ENCODE measurements around the gene KIAA1614. TPM values are rescaled to one million over a fixed set of nuclear protein-coding genes. Genes with fewer than 3 reads are reported as not detected.

KIAA1614 gene
- total and polyA plus RNA-seq, 10 of the 15 experiments (the other 5 are each of a cell fraction or from before 2014, with no cell fraction given) = 0.03 to 1.0 (median 0.26) TPM; not detected in 1

- TF ChIP-seq EGR1 (IDR thresholded peaks at IDR 0.05; ENCODE audit: borderline replicate concordance in 1 of 2, low read depth in 2 of 2, low read length in 2 of 2) (no peak), CBFB (IDR thresholded peaks at IDR 0.05; ENCODE audit: low read depth) (no peak), ZNF384 (IDR thresholded peaks at IDR 0.05; ENCODE audit: borderline replicate concordance, low read depth, low read length) (no peak), SUZ12 (IDR thresholded peaks at IDR 0.05; ENCODE audit: unreplicated experiment) (peak; percentile 90), NR2C1 (IDR thresholded peaks at IDR 0.05) (no peak), PML (IDR thresholded peaks at IDR 0.05; ENCODE audit: low read length) (no peak), CHD4 (IDR thresholded peaks at IDR 0.05) (no peak), SIX5 (IDR thresholded peaks at IDR 0.05; ENCODE audit: low read depth, low read length, severe bottlenecking) (no peak), POU2F2 (IDR thresholded peaks at IDR 0.05; ENCODE audit: borderline replicate concordance, low read depth, low read length) (no peak), IRF4 (IDR thresholded peaks at IDR 0.05; ENCODE audit: low read depth, low read length) (no peak), NR2F1 (conservative IDR thresholded peaks at IDR 0.05) (peak; percentile 72; the same call in 1 of the 2 replicates), ZBTB4 (CRISPR knock-in tag; IDR thresholded peaks at IDR 0.05) (no peak), CEBPB (IDR thresholded peaks at IDR 0.05; ENCODE audit: borderline replicate concordance in 1 of 2, low read depth in 2 of 2, low read length in 2 of 2) (no peak), HDAC2 (IDR thresholded peaks at IDR 0.05) (0 out of 2 replicates have a peak, but pooled peaks have one; percentile 35), SMAD5 (IDR thresholded peaks at IDR 0.05; ENCODE audit: low read depth) (no peak), GATAD2B (conservative IDR thresholded peaks at IDR 0.05; ENCODE audit: low read depth) (peak; percentile 92; the same call in 1 of the 2 replicates), IRF5 (IDR thresholded peaks at IDR 0.05; ENCODE audit: borderline replicate concordance) (no peak), CHD1 (IDR thresholded peaks at IDR 0.05; ENCODE audit: low read depth, low read length) (no peak)
- TF ChIP-seq, protein P1, sequence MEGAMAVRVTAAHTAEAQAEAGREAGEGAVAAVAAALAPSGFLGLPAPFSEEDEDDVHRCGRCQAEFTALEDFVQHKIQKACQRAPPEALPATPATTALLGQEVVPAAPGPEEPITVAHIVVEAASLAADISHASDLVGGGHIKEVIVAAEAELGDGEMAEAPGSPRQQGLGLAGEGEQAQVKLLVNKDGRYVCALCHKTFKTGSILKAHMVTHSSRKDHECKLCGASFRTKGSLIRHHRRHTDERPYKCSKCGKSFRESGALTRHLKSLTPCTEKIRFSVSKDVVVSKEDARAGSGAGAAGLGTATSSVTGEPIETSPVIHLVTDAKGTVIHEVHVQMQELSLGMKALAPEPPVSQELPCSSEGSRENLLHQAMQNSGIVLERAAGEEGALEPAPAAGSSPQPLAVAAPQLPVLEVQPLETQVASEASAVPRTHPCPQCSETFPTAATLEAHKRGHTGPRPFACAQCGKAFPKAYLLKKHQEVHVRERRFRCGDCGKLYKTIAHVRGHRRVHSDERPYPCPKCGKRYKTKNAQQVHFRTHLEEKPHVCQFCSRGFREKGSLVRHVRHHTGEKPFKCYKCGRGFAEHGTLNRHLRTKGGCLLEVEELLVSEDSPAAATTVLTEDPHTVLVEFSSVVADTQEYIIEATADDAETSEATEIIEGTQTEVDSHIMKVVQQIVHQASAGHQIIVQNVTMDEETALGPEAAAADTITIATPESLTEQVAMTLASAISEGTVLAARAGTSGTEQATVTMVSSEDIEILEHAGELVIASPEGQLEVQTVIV (IDR thresholded peaks at IDR 0.05; ENCODE audit: borderline replicate concordance, partially characterized antibody) = no peak
- TF ChIP-seq, protein P2, sequence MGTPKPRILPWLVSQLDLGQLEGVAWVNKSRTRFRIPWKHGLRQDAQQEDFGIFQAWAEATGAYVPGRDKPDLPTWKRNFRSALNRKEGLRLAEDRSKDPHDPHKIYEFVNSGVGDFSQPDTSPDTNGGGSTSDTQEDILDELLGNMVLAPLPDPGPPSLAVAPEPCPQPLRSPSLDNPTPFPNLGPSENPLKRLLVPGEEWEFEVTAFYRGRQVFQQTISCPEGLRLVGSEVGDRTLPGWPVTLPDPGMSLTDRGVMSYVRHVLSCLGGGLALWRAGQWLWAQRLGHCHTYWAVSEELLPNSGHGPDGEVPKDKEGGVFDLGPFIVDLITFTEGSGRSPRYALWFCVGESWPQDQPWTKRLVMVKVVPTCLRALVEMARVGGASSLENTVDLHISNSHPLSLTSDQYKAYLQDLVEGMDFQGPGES (IDR thresholded peaks at IDR 0.05) = no peak
Observed at GRCh38 chr1:180912211-180912800, 391 bp upstream of the KIAA1614 start (continued).

Measured in GM12878 (cell line).